HG03103 (cell line): ENCODE data around the gene HMG20B.

ENCODE experiments used
- ATAC-seq: cut with Tn5 transposase; IDR thresholded peaks from one replicate; pipeline ENCODE4 v1.9.1; 2021; ENCODE audit warnings: low read depth; ENCODE audit not compliant: unreplicated experiment

HMG20B gene

GRCh38 chr19:3618144-3618810 lies 45.5 kb downstream of the HMG20B start:
- no peak for ATAC-seq

GRCh38 chr19:3618811-3619630 lies 46.3 kb downstream of the HMG20B start:
- no peak for ATAC-seq

GRCh38 chr19:3619631-3620012 lies 46.9 kb downstream of the HMG20B start:
- no peak for ATAC-seq

- ATAC-seq, result no peak
Observed at GRCh38 chr19:3620145-3620816, 47.5 kb downstream of the HMG20B start.

GRCh38 chr19:3620817-3621547 lies 48.2 kb downstream of the HMG20B start:
- no peak for ATAC-seq

- ATAC-seq, result no peak
Observed at GRCh38 chr19:3621689-3622088, 48.9 kb downstream of the HMG20B start.

GRCh38 chr19:3622224-3622623 lies 49.5 kb downstream of the HMG20B start:
- no peak for ATAC-seq

- ATAC-seq, result no peak
Observed at GRCh38 chr19:3623716-3624115, 51.0 kb downstream of the HMG20B start.

- ATAC-seq, result no peak
Observed at GRCh38 chr19:3625996-3626472, 53.3 kb downstream of the HMG20B start.

- ATAC-seq, result peak; percentile 81
Observed at GRCh38 chr19:3626473-3627350, 54.0 kb downstream of the HMG20B start, which contains the start of gene CACTIN. Gene CACTIN (minus strand): TSS chr19:3626790. CDS start chr19:3626762, 28 bp downstream.

GRCh38 chr19:3627351-3627723 lies 54.6 kb downstream of the HMG20B start:
- no peak for ATAC-seq
